ENCODE data around the gene NFKBIA.
"Not testable (repeated sequence)": the region's sequence is repeated elsewhere in the genome, so short reads cannot be mapped to it uniquely, and the experiment has no call there.

NFKBIA gene

GRCh38 chr14:35389315-35389667 is 15.3 kb downstream of the NFKBIA start:
- no peak for DNase-seq

- no peak for DNase-seq
Measured at GRCh38 chr14:35388656-35389314, 15.8 kb downstream of the NFKBIA start.

GRCh38 chr14:35387713-35388579 is 16.6 kb downstream of the NFKBIA start:
- no peak for DNase-seq

GRCh38 chr14:35387219-35387618 is 17.3 kb downstream of the NFKBIA start:
- DNase-seq, result no peak

GRCh38 chr14:35386673-35387125 is 17.9 kb downstream of the NFKBIA start:
- no peak for DNase-seq

GRCh38 chr14:35385042-35385839 is 19.3 kb downstream of the NFKBIA start:
- no peak for DNase-seq

- no peak for DNase-seq
Measured at GRCh38 chr14:35384455-35385041, 20.0 kb downstream of the NFKBIA start.

- no peak for DNase-seq
Measured at GRCh38 chr14:35383569-35384454, 20.7 kb downstream of the NFKBIA start.

- DNase-seq, result no peak
Measured at GRCh38 chr14:35380794-35381193, 23.8 kb downstream of the NFKBIA start.

- DNase-seq, result not testable (repeated sequence)
Measured at GRCh38 chr14:35379234-35379933, 25.2 kb downstream of the NFKBIA start.

GRCh38 chr14:35378425-35379233 is 25.9 kb downstream of the NFKBIA start:
- DNase-seq, result no peak

GRCh38 chr14:35375558-35376025 is 29.0 kb downstream of the NFKBIA start:
- no peak for DNase-seq

GRCh38 chr14:35374263-35374712 is 30.3 kb downstream of the NFKBIA start:
- no peak for DNase-seq

- DNase-seq, result not testable (repeated sequence)
Measured at GRCh38 chr14:35373208-35373607, 31.3 kb downstream of the NFKBIA start.

GRCh38 chr14:35370969-35371368 is 33.6 kb downstream of the NFKBIA start:
- no peak for DNase-seq

- DNase-seq, result no peak
Measured at GRCh38 chr14:35369701-35370191, 34.8 kb downstream of the NFKBIA start.

- DNase-seq, result no peak
Measured at GRCh38 chr14:35368583-35369392, 35.8 kb downstream of the NFKBIA start.

GRCh38 chr14:35368139-35368460 is 36.4 kb downstream of the NFKBIA start:
- DNase-seq, result no peak

GRCh38 chr14:35367056-35367372 is 37.5 kb downstream of the NFKBIA start:
- DNase-seq, result no peak
